Epithelial cell of esophagus (primary cell): ENCODE data around the gene ORC5.
"Not testable (repeated sequence)": the region's sequence is repeated elsewhere in the genome, so short reads cannot be mapped to it uniquely, and the experiment has no call there.

Experiments used
- DNase-seq: peaks from one replicate; pipeline ENCODE4 v3.0.0; 2010; ENCODE audit warnings: low read depth
- H3K4me3 ChIP-seq: 2 replicates; pipeline ENCODE4 v1.5.1; 2011; ENCODE audit warnings: mild to moderate bottlenecking, low read length, control low read depth
- CTCF ChIP-seq: IDR thresholded peaks from 2 replicates; pipeline ENCODE4 v1.5.1; 2011; ENCODE audit warnings: low read depth, mild to moderate bottlenecking, low read length, control low read depth, inconsistent platforms; ENCODE audit not compliant: insufficient read depth; ENCODE audit errors: missing control alignments

Gene ORC5

GRCh38 chr7:104196161-104196560 lies 11.7 kb downstream of the ORC5 start:
- TF ChIP-seq CTCF: no peak
- no peak for DNase-seq
- H3K4me3 ChIP-seq: no peak overlapping the region

GRCh38 chr7:104192434-104192833 lies 15.4 kb downstream of the ORC5 start:
- no peak for DNase-seq
- TF ChIP-seq CTCF: no peak
- no peak overlapping the region for H3K4me3 ChIP-seq

- H3K4me3 ChIP-seq: no peak overlapping the region
- TF ChIP-seq CTCF: no peak
- no peak for DNase-seq
These were observed 22.5 kb downstream of the ORC5 start for GRCh38 chr7:104185346-104185745.

- no peak for DNase-seq
- H3K4me3 ChIP-seq: no peak overlapping the region
- TF ChIP-seq CTCF: no peak
These were observed 28.6 kb downstream of the ORC5 start for GRCh38 chr7:104179178-104179577.

GRCh38 chr7:104177565-104178083 lies 30.2 kb downstream of the ORC5 start:
- H3K4me3 ChIP-seq, DNase-seq: not testable (repeated sequence)

- no peak overlapping the region for H3K4me3 ChIP-seq
- TF ChIP-seq CTCF: no peak
- DNase-seq: no peak
These were observed 31.5 kb downstream of the ORC5 start for GRCh38 chr7:104176332-104176731.

GRCh38 chr7:104175361-104175984 lies 32.3 kb downstream of the ORC5 start:
- no peak for TF ChIP-seq CTCF
- no peak overlapping the region for H3K4me3 ChIP-seq
- DNase-seq: no peak
